Measurements from ENCODE around the gene TRIM23.

DNA sequence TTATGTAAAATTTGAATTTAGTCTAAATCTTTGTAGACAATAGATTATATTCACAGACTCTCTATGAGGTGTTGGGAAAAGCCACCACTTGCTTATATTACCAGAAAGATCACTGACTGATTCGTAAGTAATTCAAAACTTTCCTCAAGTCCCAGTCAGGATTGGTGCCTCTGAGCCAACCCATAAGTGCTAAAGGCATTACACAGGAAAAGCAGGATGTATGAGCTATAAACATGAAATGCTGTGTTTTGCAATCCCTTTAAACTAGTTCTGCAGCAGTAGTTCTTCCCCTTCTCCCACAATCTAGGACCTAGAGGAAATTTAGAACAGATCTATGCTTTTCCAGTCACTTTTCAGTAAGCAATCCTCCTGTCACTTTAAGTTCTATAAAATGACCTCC is 48.7 kb upstream of the TRIM23 start:
- no peak for TF ChIP-seq YY1 (IDR thresholded peaks at IDR 0.05; ENCODE audit: insufficient read depth, insufficient read length)
- no peak for TF ChIP-seq ZNF274 (IDR thresholded peaks at IDR 0.05; ENCODE audit: low read depth, low read length)

Measured in NT2/D1 (cell line).